HG02840 (cell line): ENCODE data around the gene ELOVL2.
"Not testable (repeated sequence)": the region's sequence is repeated elsewhere in the genome, so short reads cannot be mapped to it uniquely, and the experiment has no call there.

Experiments used
- ATAC-seq: cut with Tn5 transposase; IDR thresholded peaks from one replicate; pipeline ENCODE4 v1.9.1; 2021; ENCODE audit warnings: mild to moderate bottlenecking, moderate library complexity, moderate number of reproducible peaks; ENCODE audit not compliant: unreplicated experiment, low FRiP score

The ELOVL2 gene

GRCh38 chr6:11025921-11026635, 18.0 kb downstream of the ELOVL2 start:
- peak; percentile 63 for ATAC-seq

DNA sequence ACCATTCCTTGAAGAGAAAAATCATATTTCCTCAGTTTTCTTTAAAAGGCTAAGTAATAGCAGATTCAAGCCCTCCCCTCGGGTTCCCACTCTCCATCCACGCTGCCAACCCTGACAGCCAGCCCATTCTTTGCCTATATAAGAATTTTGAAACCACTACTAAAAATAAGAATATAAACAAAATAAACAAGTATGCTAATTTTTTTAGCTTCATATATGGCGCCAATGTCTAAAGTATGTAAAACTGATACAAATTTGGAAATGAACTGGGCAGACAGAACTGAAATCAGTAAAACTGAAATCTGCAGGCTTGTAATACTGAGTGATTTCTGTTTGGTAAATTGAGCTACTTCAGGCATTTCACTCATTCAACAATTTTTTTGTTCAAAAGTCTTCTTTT, 19.0 kb downstream of the ELOVL2 start:
- ATAC-seq: no peak

- ATAC-seq: no peak
Observed at GRCh38 chr6:11023032-11023431, 21.1 kb downstream of the ELOVL2 start.

GRCh38 chr6:11021714-11022113, 22.4 kb downstream of the ELOVL2 start:
- ATAC-seq: no peak

GRCh38 chr6:11021003-11021402, 23.1 kb downstream of the ELOVL2 start:
- no peak for ATAC-seq

GRCh38 chr6:11018225-11018624, 25.9 kb downstream of the ELOVL2 start:
- ATAC-seq: no peak

DNA sequence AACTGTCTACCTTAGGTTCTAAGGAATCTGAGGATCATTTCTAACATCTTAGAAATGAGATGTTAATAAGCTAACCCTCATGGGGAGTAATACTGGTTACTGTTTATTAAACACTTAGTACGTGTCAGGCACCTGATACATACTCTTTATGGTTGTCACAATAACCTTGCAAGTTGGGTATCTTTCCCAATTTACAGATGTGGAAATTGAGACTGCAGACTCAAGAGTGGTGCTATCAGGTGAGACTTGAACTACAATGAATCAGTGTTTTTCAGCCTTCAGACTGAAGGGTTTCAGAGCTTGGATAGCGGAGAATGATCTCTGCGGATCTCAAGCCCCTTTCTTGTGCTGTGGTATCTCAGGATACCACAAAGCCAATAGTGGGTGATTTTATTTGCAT, 27.0 kb downstream of the ELOVL2 start:
- ATAC-seq: no peak

GRCh38 chr6:11016452-11016851, 27.7 kb downstream of the ELOVL2 start:
- no peak for ATAC-seq

GRCh38 chr6:11015102-11015501, 29.0 kb downstream of the ELOVL2 start:
- no peak for ATAC-seq

DNA sequence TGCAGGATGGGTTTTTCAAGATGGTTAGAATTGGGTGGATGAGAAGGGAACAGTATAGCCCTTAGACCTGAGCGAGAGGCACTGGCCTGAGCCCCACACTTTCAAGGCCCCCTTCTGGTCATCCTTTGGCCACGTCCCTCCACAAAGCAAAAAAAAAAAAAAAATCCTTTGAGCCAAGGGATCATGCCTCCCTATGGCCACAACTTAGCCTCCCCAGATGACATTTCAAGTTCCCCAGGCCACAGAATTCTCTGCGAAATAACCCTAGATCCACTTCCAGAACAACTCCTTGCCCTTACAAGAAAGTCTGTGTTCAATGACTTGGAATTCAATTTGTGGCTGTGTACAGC, 30.4 kb downstream of the ELOVL2 start:
- ATAC-seq: no peak

GRCh38 chr6:11012976-11013720, 31.0 kb downstream of the ELOVL2 start:
- ATAC-seq: no peak

DNA sequence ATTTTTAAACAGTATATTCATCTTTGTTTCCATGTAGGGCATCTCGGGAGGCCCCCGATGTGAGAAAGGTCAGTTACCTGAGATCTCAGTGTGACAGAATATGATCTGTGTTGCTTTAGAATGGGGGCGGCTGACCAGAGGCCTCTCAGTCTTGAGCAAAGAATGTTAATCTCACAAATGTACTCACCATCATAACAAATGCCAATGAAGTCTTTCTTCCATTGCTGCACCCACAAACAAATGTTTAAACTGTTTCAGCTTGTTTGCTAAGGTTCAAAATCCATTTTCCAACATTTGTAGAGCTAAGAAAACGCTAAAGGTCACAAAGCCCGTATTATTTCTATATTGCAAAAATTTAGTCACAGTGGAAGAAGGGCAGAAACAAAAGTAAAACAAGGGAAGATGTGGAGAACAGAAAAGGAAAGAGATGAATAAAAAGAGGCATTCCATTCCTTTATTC, 31.8 kb downstream of the ELOVL2 start:
- no peak for ATAC-seq

GRCh38 chr6:11011787-11012234, 32.3 kb downstream of the ELOVL2 start:
- no peak for ATAC-seq

GRCh38 chr6:11009353-11009752, 34.8 kb downstream of the ELOVL2 start:
- ATAC-seq: no peak

- ATAC-seq: no peak
Observed at GRCh38 chr6:11008821-11009220, 35.3 kb downstream of the ELOVL2 start.

- no peak for ATAC-seq
Observed at GRCh38 chr6:11007715-11008608, 36.1 kb downstream of the ELOVL2 start.

- no peak for ATAC-seq
Observed at GRCh38 chr6:11006061-11006460, 38.0 kb downstream of the ELOVL2 start.

DNA sequence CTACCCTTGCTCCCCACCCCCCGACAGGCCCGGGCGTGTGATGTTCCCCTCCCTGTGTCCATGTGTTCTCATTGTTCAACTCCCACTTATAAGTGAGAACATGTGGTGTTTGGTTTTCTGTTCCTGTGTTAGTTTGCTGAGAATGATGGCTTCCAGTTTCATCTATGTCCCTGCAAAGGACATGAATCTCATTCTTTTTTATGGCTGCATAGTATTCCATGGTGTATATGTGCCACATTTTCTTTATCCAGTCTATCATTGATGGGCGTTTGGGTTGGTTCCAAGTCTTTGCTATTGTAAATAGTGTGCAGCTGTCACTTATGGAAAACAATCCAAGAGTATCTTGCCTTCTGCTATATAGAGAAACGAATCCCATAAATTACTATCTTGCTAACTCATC, 40.8 kb downstream of the ELOVL2 start:
- not testable (repeated sequence) for ATAC-seq

GRCh38 chr6:11002176-11002575, 41.9 kb downstream of the ELOVL2 start:
- no peak for ATAC-seq

GRCh38 chr6:10999994-11000393, 44.1 kb downstream of the ELOVL2 start:
- ATAC-seq: no peak

DNA sequence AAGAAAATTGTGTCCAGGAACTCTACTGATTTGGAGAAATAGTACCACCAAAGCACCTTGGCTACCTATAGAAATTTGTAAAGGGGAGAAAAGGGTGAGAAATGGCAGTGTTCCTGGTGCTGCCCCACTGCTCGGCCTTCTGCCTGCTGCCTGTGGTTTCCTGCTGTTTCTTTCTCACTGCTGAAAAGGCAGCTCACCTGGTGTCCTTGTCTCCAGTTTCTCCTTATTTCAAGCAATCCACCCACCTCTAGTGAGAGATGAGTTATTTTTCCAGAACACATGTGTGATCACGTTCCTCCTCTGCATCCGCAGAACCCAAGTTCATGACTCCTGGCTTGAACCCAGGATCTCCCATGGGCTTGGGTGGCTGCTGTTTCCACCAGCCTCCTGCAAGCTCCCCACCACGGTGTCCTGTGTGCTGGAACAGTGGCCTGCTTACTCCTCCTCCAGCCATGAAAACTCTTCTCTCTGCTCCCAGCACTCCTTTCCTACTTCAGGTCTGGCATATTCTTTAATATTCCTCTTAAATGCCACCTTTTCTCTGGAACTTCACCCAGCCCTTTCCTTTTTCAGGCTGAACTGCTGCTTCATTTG, 48.9 kb downstream of the ELOVL2 start:
- no peak for ATAC-seq
